CMK (cell line): ENCODE measurements around the gene SPRR5.

Experiments used
- DNase-seq: peaks from one replicate; pipeline ENCODE4 v3.0.0-alpha.2; 2010; ENCODE audit warnings: low read depth

The SPRR5 gene

DNA sequence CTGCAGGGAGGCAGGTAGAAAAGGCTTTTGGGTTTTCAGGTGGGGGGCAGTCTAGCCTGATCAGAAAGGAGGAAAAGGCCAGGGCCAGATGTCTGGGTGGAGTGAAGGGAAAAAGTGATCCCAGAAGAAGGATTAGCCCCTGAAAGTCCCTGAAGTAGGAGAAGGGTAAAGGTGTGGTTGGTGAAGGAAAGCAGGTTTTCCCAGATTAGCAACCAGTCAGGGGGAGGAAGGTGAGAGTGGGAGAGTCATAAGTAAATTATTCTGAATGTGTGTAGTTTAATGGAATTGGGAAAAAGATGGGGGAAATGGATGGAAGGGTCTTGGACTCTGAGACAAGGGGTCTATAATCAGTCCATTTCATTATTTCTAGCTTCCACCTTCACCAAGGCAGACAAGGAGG is 36.2 kb downstream of the SPRR5 start:
- DNase-seq, result no peak

DNA sequence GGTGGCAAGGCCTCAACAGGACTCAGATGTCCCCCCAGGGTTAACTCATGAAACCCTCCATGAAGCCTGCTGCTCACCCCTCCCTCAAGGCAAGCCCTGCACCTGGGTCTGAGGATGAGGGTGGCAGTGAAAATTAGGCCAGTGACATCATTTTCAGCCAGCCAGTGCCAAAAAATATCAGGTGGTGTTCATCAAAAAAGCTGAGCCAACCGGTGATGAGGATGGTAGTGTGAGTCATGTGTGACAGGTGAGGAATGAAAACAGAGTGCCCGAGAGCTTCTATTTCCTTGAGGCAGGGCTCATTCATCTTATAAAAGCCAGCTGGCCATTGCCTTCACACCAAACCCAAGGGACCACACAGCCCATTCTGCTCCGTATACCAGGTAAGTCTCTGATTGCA is 36.7 kb downstream of the SPRR5 start, which contains the start of gene SPRR1A:
TSS of gene SPRR1A (plus strand) at position 339 of the 400 bp plus-strand sequence. CDS start 1,150 bp downstream, outside the sequence.
- DNase-seq, result no peak

DNA sequence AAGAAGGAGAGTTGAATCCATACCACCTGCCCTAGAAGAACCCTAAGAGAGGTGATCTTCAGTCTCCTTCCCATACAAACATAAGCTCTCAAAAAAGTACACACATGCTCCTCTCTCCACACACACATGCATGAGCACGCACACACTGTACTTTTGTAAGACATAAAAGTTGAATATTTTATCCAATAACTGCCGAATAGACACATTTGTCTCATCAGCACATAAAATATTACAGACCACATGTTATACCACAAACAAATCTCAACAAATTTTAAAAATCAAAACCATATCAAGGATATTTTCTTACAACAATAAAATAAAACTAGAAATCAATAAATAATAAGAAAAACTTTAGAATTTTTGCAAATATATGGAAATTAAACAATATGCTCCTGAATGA is 39.6 kb downstream of the SPRR5 start:
- no peak for DNase-seq

DNA sequence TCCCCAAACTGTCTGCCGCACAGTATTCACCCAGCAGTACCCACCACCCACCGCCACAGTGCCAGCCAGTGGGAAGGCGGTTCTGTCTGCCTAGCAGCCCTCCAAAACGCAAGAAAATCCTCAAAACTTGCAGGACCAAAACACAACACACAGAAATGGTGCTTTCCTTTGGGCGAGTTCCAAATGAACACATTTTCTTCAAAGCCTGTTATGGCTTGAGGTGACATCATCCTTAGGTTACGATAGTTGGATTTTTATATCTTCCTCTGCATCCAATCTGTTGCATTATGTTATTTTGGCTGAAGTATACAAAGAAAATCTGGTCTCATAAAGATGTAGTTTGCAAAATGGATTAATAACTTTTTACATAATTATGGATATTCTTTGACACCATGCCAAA is 46.2 kb downstream of the SPRR5 start:
- no peak for DNase-seq

DNA sequence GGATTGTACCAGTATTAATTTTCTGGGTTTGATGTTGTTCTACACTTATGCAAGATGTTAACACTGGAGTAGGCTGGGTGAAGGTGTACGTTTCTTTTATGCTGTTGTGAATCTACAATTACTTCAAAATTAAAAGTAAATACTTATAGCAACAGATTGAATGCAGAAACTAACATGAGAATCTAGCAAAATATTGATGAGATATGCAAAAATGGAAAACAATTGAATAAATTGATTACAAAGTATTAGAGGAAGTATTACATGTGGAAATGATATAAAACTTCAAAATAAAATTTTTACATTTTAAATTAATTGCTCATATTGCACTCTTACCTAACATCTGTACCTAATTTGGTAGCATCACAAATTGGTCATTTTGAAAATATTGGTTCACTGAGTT is 48.8 kb downstream of the SPRR5 start:
- no peak for DNase-seq

DNA sequence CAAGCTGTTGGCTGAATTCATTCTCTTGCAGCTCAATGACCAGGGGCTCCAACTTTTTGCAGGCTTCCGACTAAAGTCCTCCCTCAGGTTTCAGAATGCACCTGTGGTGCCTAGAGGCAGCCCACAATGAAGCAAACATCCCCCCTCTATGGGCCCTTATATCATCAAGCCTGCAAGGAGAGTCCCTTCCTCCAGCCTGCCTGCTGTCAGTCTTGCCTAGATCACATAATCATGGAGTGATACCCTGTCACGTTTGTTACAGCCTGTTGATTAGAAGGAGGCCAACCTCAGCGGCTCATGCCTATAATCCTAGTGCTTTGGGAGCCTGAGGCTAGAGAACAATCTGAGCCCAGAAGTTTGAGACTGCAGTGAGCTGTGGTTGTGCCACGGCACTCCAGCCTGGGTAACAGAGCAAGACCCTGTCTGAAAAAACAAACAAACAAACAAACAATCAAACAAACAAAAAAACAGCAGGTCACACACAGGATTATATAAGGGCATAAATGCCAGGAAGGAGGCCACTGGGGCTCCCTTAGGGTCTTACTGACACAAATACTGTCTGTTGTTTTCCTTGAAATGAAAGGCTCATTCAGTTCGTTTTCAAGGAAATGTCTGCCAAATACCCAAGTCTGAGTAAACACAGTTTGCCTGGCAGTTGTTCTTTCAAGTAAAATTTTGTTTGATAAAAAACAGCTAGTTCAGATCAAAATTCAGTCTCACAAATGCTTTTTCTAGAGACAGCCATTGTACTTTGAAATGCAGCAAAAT is 49.8 kb downstream of the SPRR5 start:
- no peak for DNase-seq

DNA sequence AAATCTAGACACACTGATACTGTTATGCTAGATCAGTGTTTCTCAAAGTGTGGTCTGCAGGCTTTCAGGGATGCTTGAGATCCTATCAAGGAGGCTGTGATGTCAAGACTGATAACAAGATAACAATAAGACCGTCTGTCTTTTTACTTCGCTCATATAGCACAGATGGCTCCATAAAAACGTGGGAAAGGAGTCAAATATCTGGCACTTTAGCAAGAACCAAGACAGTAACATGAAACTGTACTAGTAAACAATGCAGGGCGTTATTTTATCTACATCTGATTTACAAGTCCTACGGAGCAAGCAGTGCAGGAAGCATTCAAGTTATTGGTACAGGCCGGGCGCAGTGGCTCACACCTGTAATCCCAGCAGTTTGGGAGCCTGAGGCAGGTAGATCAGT is 50.9 kb downstream of the SPRR5 start:
- DNase-seq, result no peak

DNA sequence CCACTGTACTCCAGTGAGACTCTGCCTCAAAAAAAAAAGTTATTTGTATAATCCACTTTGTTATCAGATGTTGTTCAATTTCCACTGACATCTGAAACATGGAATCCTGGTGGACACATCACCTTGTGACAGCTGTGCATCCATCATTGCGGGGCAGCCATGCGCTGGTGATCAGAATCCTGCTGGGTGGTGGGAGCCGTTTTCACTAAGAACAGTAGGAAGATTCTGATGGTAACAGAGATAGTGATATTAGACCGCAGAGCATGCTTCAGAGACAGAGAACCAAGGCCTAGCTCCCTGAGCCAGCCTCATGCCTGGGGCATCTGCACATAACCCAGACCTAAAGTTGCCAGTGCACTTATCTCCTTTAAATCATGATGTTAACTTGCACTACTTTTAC is 51.5 kb downstream of the SPRR5 start:
- DNase-seq, result no peak
